GOT3 (cell line): Measurements from ENCODE around the gene MYADM.
"Not testable (repeated sequence)": the region's sequence is repeated elsewhere in the genome, so short reads cannot be mapped to it uniquely, and the experiment has no call there.

Source experiments
- DNase-seq: peaks from one replicate; lab custom pipeline; 2025; ENCODE audit warnings: mixed read lengths; lab: John Stamatoyannopoulos, UW

The MYADM gene

GRCh38 chr19:53867225-53868090 is at the start of gene MYADM:
TSS of gene MYADM (plus strand) at chr19:53867883. CDS start at chr19:53873530, 5,647 bp downstream.
- DNase-seq, result peak; percentile 97

- DNase-seq, result no peak
Observed at GRCh38 chr19:53818756-53819155, 48.9 kb upstream of the MYADM start.

GRCh38 chr19:53819861-53820260 is 47.8 kb upstream of the MYADM start:
- DNase-seq, result no peak

- no peak for DNase-seq
Observed at GRCh38 chr19:53823380-53824120, 44.1 kb upstream of the MYADM start.

- DNase-seq, result no peak
Observed at GRCh38 chr19:53824134-53824611, 43.5 kb upstream of the MYADM start, which contains the start of gene NLRP12. TSS of gene NLRP12 (minus strand) at chr19:53824314. CDS start at chr19:53824174, 140 bp downstream.

GRCh38 chr19:53826876-53827275 is 40.8 kb upstream of the MYADM start:
- no peak for DNase-seq

GRCh38 chr19:53828531-53828930 is 39.2 kb upstream of the MYADM start:
- no peak for DNase-seq

GRCh38 chr19:53832861-53833260 is 34.8 kb upstream of the MYADM start:
- DNase-seq, result not testable (repeated sequence)

GRCh38 chr19:53838446-53838845 is 29.2 kb upstream of the MYADM start:
- not testable (repeated sequence) for DNase-seq

GRCh38 chr19:53840241-53840640 is 27.4 kb upstream of the MYADM start:
- DNase-seq, result not testable (repeated sequence)

GRCh38 chr19:53840914-53841313 is 26.8 kb upstream of the MYADM start:
- not testable (repeated sequence) for DNase-seq

- no peak for DNase-seq
Observed at GRCh38 chr19:53844849-53845246, 22.8 kb upstream of the MYADM start.

- DNase-seq, result no peak
Observed at GRCh38 chr19:53847555-53847954, 20.1 kb upstream of the MYADM start.

- DNase-seq, result no peak
Observed at GRCh38 chr19:53849237-53849676, 18.4 kb upstream of the MYADM start.

- no peak for DNase-seq
Observed at GRCh38 chr19:53853707-53854106, 14.0 kb upstream of the MYADM start.

- no peak for DNase-seq
Observed at GRCh38 chr19:53864308-53864836, 3.3 kb upstream of the MYADM start.

GRCh38 chr19:53865523-53865917 is 2.2 kb upstream of the MYADM start:
- DNase-seq, result no peak

GRCh38 chr19:53865918-53866864 is 1.5 kb upstream of the MYADM start:
- DNase-seq, result peak; percentile 69

GRCh38 chr19:53866865-53867224 is 838 bp upstream of the MYADM start:
- DNase-seq, result no peak

- DNase-seq, result no peak
Observed at GRCh38 chr19:53868091-53868891, 608 bp downstream of the MYADM start.
